ENCODE measurements around the gene WNT9B.

DNA sequence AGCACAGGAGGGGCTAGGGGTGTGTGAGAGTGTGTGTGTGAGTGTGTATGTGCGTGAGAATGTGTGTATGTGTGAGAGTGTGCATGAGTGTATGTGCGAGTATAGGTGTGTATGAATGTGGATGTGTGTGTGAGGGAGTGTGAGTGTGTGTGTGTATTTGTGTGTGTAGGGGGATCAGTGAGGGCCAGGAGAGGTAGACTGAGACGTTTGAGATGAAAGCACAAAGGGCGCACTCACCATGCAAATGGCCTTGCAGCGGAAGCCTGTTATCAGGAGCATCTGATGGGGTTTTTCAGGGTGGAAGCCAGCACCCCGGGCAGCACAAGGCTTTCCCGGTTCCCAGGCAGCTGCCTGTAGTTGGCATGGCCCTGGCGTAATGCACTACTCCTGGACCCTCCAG, 14.9 kb downstream of the WNT9B start:
- TF ChIP-seq, protein P1, sequence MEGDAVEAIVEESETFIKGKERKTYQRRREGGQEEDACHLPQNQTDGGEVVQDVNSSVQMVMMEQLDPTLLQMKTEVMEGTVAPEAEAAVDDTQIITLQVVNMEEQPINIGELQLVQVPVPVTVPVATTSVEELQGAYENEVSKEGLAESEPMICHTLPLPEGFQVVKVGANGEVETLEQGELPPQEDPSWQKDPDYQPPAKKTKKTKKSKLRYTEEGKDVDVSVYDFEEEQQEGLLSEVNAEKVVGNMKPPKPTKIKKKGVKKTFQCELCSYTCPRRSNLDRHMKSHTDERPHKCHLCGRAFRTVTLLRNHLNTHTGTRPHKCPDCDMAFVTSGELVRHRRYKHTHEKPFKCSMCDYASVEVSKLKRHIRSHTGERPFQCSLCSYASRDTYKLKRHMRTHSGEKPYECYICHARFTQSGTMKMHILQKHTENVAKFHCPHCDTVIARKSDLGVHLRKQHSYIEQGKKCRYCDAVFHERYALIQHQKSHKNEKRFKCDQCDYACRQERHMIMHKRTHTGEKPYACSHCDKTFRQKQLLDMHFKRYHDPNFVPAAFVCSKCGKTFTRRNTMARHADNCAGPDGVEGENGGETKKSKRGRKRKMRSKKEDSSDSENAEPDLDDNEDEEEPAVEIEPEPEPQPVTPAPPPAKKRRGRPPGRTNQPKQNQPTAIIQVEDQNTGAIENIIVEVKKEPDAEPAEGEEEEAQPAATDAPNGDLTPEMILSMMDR (IDR thresholded peaks at IDR 0.05; ENCODE audit: insufficient read depth, low read length): no peak
- TF ChIP-seq GABPA (IDR thresholded peaks at IDR 0.05; ENCODE audit: low read depth) (no peak), POLR2AphosphoS5 (IDR thresholded peaks at IDR 0.05; ENCODE audit: low read depth) (no peak), REST (IDR thresholded peaks at IDR 0.05; ENCODE audit: insufficient replicate concordance, low read depth) (no peak)

All from HL-60 (cell line).